ENCODE measurements around the gene ZBTB45. TPM values are rescaled to one million over a fixed set of nuclear protein-coding genes. Genes with fewer than 3 reads are reported as not detected.

ZBTB45 gene
- total and polyA plus RNA-seq, 9 of the 15 experiments (the other 6 are each of a cell fraction or from before 2014, with no cell fraction given) = 0.08 to 16.1 (median 1.8) TPM

- TF ChIP-seq HDAC3 (IDR thresholded peaks at IDR 0.05; ENCODE audit: borderline replicate concordance, partially characterized antibody) (no peak), HDAC1 (IDR thresholded peaks at IDR 0.05) (0 out of 4 replicates have a peak, but pooled peaks of 1 of the 2 experiments have one; percentile 68), CBX1 (IDR thresholded peaks at IDR 0.05; ENCODE audit: low read depth) (peak; percentile 25; the same call in 1 of the 2 replicates), AFF1 (IDR thresholded peaks at IDR 0.05; ENCODE audit: low read depth in 1 of 2, partially characterized antibody in 2 of 2) (peak in 1 of 2 experiments; percentile 89), PCBP2 (IDR thresholded peaks at IDR 0.05; ENCODE audit: low read depth, low read length, poor library complexity, severe bottlenecking) (no peak), USF1 (CRISPR knock-in tag; IDR thresholded peaks at IDR 0.05) (peak; percentile 65; the same call in 1 of the 2 replicates)
Observed at GRCh38 chr19:58475714-58476497, 43.7 kb downstream of the ZBTB45 start, which contains the start of gene ZNF446 (continued).

Measured in K562 (cell line).